ENCODE results near the gene CCRL2.
"Not testable (repeated sequence)": the region's sequence is repeated elsewhere in the genome, so short reads cannot be mapped to it uniquely, and the experiment has no call there.

CCRL2 gene

GRCh38 chr3:46380471-46381221 is 26.4 kb upstream of the CCRL2 start:
- no peak for DNase-seq

- DNase-seq, result no peak
These were observed 25.4 kb upstream of the CCRL2 start for GRCh38 chr3:46381625-46382024.

GRCh38 chr3:46383211-46383950 is 23.7 kb upstream of the CCRL2 start:
- DNase-seq, result no peak

GRCh38 chr3:46383951-46384330 is 23.1 kb upstream of the CCRL2 start:
- no peak for DNase-seq

GRCh38 chr3:46386205-46386604 is 20.9 kb upstream of the CCRL2 start:
- no peak for DNase-seq

- not testable (repeated sequence) for DNase-seq
These were observed 18.2 kb upstream of the CCRL2 start for GRCh38 chr3:46388847-46389246.

- DNase-seq, result no peak
These were observed 17.8 kb upstream of the CCRL2 start for GRCh38 chr3:46389306-46389705.

GRCh38 chr3:46391526-46391925 is 15.5 kb upstream of the CCRL2 start:
- not testable (repeated sequence) for DNase-seq

- no peak for DNase-seq
These were observed 14.0 kb upstream of the CCRL2 start for GRCh38 chr3:46393011-46393410.

- DNase-seq, result no peak
These were observed 13.3 kb upstream of the CCRL2 start for GRCh38 chr3:46393554-46394434.

GRCh38 chr3:46395210-46395661 is 11.8 kb upstream of the CCRL2 start:
- no peak for DNase-seq

- DNase-seq, result no peak
These were observed 11.1 kb upstream of the CCRL2 start for GRCh38 chr3:46395766-46396530.

- DNase-seq, result no peak
These were observed 9.9 kb upstream of the CCRL2 start for GRCh38 chr3:46397111-46397510.

GRCh38 chr3:46398186-46398955 is 8.7 kb upstream of the CCRL2 start:
- DNase-seq, result no peak

GRCh38 chr3:46399098-46399497 is 8.0 kb upstream of the CCRL2 start:
- no peak for DNase-seq

- DNase-seq, result no peak
These were observed 7.5 kb upstream of the CCRL2 start for GRCh38 chr3:46399557-46399956.

- peak; percentile 81 for DNase-seq
These were observed 6.9 kb upstream of the CCRL2 start for GRCh38 chr3:46400000-46400734.

GRCh38 chr3:46400846-46401245 is 6.2 kb upstream of the CCRL2 start:
- no peak for DNase-seq

GRCh38 chr3:46401579-46401978 is 5.5 kb upstream of the CCRL2 start:
- no peak for DNase-seq

- DNase-seq, result not testable (repeated sequence)
These were observed 4.2 kb upstream of the CCRL2 start for GRCh38 chr3:46402902-46403301.

All from NCI-H524 treated with DMSO at 0.1 percent for 48 hours (cell line).